GM23338 (cell line): ENCODE data around the gene STKLD1. TPM values are rescaled to one million over a fixed set of nuclear protein-coding genes. Genes with fewer than 3 reads are reported as not detected.

Experiments
- polyA plus RNA-seq: library from polyadenylated mRNA; unstranded; fragments of >200 nt; fragmentation: Nextera tagmentation; extraction: Ambion mirVana; gene quantifications from 2 replicates; pipeline ENCODE4 v1.2.1, GENCODE V29; 2016
- small RNA-seq: library from RNA; depleted of rRNA; stranded (forward); fragments of <200 nt; gene quantifications from one replicate; pipeline ENCODE3, GENCODE V24; 2014; ENCODE audit warnings: low replicate concordance
- total RNA-seq: library from RNA; depleted of rRNA; stranded (reverse); fragments of >200 nt; shearing (Covaris generic); gene quantifications from 2 replicates; pipeline ENCODE4 v1.2.3, GENCODE V29; 2014; rRNA removed

STKLD1 gene
- total and polyA plus RNA-seq, 2 experiments from 2014 or later: 0.57 TPM; not detected in 1

Small RNA genes within 50 kb of the gene (small RNA-seq; reads per million reads assigned to genes)
- not detected for gene RF00019
- gene SNORD24: not detected
- gene SNORD36A: not detected
- gene SNORD36B: not detected
- not detected for gene SNORD36C

Other genes starting within 250 kb of the STKLD1 start
- 15.7 and 22.4 TPM in 2 replicates for gene GBGT1, start 212.5 kb upstream of the STKLD1 start, total RNA-seq
- 3.7 and 4.9 TPM in 2 replicates for gene GBGT1, start 212.5 kb upstream of the STKLD1 start, polyA plus RNA-seq
- gene OBP2B, start 167.1 kb upstream of the STKLD1 start, total RNA-seq: not detected in 2 replicates
- not detected in 2 replicates for gene OBP2B, start 167.1 kb upstream of the STKLD1 start, polyA plus RNA-seq
- gene ABO, start 101.2 kb upstream of the STKLD1 start, total RNA-seq: 0.16 and 0.28 TPM in 2 replicates
- gene ABO, start 101.2 kb upstream of the STKLD1 start, polyA plus RNA-seq: 0.21 and 0.34 TPM in 2 replicates
- 27.1 and 27.6 TPM in 2 replicates for gene SURF6, start 40.2 kb upstream of the STKLD1 start, total RNA-seq
- 15.4 and 17.6 TPM in 2 replicates for gene SURF6, start 40.2 kb upstream of the STKLD1 start, polyA plus RNA-seq
- gene MED22, start 28.2 kb upstream of the STKLD1 start, total RNA-seq: 79.2 and 85.7 TPM in 2 replicates
- 20.4 and 20.9 TPM in 2 replicates for gene MED22, start 28.2 kb upstream of the STKLD1 start, polyA plus RNA-seq
- 2,020 and 2,188 TPM in 2 replicates for gene RPL7A, start 28.1 kb upstream of the STKLD1 start, total RNA-seq
- gene RPL7A, start 28.1 kb upstream of the STKLD1 start, polyA plus RNA-seq: 1,644 and 1,788 TPM in 2 replicates
- 21.6 and 39.1 TPM in 2 replicates for gene SURF1, start 19.9 kb upstream of the STKLD1 start, total RNA-seq
- 51.5 and 52.6 TPM in 2 replicates for gene SURF1, start 19.9 kb upstream of the STKLD1 start, polyA plus RNA-seq
- gene SURF2, start 19.8 kb upstream of the STKLD1 start, total RNA-seq: 32.4 and 39.9 TPM in 2 replicates
- gene SURF2, start 19.8 kb upstream of the STKLD1 start, polyA plus RNA-seq: 100 and 104 TPM in 2 replicates
- 242 and 261 TPM in 2 replicates for gene SURF4, start 306 bp upstream of the STKLD1 start, total RNA-seq
- gene SURF4, start 306 bp upstream of the STKLD1 start, polyA plus RNA-seq: 66.3 and 67.7 TPM in 2 replicates
- gene REXO4, start 41.6 kb downstream of the STKLD1 start, total RNA-seq: 34.3 and 36.3 TPM in 2 replicates
- 31.1 and 38.1 TPM in 2 replicates for gene REXO4, start 41.6 kb downstream of the STKLD1 start, polyA plus RNA-seq
- 3.1 and 6.0 TPM in 2 replicates for gene ADAMTS13, start 46.0 kb downstream of the STKLD1 start, total RNA-seq
- gene ADAMTS13, start 46.0 kb downstream of the STKLD1 start, polyA plus RNA-seq: 4.4 and 6.0 TPM in 2 replicates
- 12.0 and 18.2 TPM in 2 replicates for gene CACFD1, start 83.6 kb downstream of the STKLD1 start, total RNA-seq
- 4.5 and 5.8 TPM in 2 replicates for gene CACFD1, start 83.6 kb downstream of the STKLD1 start, polyA plus RNA-seq
- gene SLC2A6, start 102.7 kb downstream of the STKLD1 start, total RNA-seq: 30.9 and 39.3 TPM in 2 replicates
- 17.5 and 17.6 TPM in 2 replicates for gene SLC2A6, start 102.7 kb downstream of the STKLD1 start, polyA plus RNA-seq
- not detected in 2 replicates for gene MYMK, start 148.6 kb downstream of the STKLD1 start, total RNA-seq
- 0.54 TPM in 1 of 2 replicates, not detected in the other for gene MYMK, start 148.6 kb downstream of the STKLD1 start, polyA plus RNA-seq
- gene ADAMTSL2, start 158.3 kb downstream of the STKLD1 start, total RNA-seq: 0.66 and 1.1 TPM in 2 replicates
- gene ADAMTSL2, start 158.3 kb downstream of the STKLD1 start, polyA plus RNA-seq: 0.15 and 0.21 TPM in 2 replicates
- gene FAM163B, start 233.0 kb downstream of the STKLD1 start, total RNA-seq: 0.23 and 1.3 TPM in 2 replicates
- gene FAM163B, start 233.0 kb downstream of the STKLD1 start, polyA plus RNA-seq: 0.60 and 0.71 TPM in 2 replicates